NCI-H187 treated with DMSO at 0.1 percent for 48 hours (cell line): ENCODE measurements around the gene SMARCA2.
A peak's percentile ranks its signal among the peaks of the same experiment; 100 is the strongest.

Experiments
- DNase-seq: peaks from one replicate; lab custom pipeline; 2025; lab: John Stamatoyannopoulos, UW

The SMARCA2 gene

DNA sequence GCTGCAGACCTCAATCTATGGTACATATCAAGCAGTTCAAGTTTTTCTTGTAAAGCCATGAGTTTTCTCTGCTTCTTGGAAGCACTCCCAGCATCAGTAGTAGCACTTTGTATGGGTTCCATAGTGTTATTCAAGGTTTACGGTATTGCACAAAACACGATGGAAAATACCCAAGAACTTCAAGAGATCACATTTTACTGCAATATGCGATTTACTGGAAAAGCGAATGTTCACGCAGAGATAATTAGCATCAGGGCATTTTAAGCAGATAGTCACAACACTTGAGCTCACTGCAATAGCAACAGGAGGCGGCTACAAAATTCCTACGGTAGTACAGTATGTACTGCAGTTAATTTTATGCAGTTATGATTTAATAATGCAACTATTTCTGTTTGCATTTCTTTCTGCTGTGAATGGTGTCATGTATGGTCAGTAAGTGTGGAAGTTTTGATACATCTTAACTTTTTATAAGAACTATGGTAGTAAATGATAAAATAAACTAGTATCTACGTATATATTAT is 200.8 kb downstream of the SMARCA2 start:
- DNase-seq, result no peak

DNA sequence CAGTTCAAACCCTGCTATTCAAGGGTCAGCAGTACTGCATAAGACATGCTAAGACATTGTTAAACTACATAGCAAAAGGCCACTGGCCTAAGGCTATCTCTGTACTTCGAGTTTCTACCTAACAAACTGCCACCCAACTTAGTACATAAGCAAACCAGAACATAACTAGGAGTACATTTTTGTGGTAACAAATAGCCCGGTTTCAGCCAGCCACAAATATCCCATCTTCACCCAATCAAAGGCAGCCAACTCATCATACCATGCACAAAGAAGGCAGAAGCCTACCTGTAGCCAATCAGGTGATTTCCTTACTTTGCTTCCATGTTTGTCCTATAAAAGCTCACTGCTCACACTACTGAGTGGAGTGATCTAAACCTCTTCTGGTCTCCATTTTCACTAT is 201.4 kb downstream of the SMARCA2 start:
- DNase-seq, result no peak

DNA sequence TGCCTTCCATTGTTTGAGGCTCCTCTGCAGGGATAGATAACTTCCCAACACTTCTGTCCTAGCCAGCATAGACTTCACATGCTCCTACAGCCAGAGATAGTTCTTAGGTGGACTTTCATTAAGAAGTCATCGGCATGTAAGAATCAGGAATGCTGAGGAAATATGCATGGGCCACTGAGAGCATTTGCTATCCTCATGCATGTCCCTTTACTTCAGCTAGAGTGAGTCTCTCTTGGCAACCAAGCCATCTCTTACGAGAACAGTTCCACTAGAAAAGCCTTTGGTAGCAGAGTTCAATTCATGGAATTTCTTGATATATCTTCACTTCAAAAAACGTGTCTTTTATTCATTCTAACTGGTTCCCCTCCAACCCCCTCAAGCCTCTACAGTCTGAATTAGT is 202.4 kb downstream of the SMARCA2 start:
- no peak for DNase-seq

DNA sequence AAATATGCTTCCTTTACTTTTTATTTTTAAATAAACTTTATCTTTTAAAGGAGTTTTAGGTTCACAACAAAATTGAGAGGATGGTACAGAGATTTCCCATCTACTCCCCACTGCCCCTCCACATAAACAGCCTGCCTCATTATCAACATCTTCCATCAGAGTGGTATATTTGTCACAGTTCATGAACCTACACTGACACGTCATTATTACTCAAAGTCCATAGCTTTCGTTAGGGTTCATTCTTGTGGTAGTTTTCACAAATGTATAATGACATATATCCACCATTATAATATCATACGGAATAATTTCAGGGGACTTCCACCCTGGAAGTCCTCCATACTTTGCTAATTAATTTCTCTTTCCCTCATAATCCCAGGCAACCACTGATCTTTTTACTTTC is 204.9 kb downstream of the SMARCA2 start:
- DNase-seq, result no peak

GRCh38 chr9:2227144-2227867 is 212.2 kb downstream of the SMARCA2 start:
- DNase-seq, result no peak

- DNase-seq, result peak; percentile 17
Measured at GRCh38 chr9:2228132-2228531, 213.0 kb downstream of the SMARCA2 start.

GRCh38 chr9:2228641-2229040 is 213.5 kb downstream of the SMARCA2 start:
- DNase-seq, result no peak

DNA sequence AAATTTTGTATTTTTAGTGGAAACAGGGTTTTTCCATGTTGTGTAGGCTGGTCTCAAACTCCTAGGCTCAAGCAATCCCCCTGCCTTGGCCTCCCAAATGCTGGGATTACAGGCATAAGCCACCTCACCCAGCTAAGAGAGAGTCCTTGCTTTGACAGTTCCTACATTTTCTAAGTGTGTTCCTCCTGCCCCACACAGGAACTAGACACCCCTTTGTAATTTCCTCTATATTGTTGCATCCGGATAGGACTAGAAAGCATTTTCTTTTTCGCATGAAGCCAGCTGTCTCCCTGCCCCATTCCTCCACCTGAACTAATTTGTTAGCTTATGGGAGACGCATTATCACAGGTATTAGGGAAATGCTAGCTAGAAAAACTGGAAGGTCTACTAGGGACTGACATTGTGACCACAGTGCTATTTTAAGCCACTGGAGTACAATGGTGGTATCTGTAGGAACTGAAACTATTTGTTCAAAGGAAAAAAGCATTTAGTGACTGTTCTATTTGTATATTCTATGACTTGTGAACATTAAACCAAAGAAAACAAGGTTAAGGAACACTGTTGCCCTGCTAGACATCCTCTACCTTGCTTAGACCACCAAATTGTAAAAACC is 214.1 kb downstream of the SMARCA2 start:
- DNase-seq, result no peak

DNA sequence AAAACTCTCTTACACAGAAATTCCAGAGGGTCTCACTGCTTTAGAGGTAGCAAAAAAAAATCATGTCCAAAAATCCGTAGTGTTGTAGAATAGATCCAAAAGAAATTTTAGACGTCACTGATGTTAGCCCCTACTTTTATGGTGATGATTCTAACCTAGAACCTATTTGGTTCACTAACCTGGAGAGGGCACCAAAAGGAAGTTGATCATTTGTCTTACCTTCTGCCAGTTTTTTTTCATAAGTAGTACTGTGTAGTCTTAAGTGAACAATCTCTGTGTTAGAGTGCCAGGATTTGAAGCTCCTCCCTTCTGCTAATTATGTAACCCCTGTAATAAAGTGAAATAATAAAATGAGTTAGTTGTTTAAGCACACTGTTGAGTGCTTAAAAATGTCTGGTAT is 215.2 kb downstream of the SMARCA2 start:
- DNase-seq, result no peak

DNA sequence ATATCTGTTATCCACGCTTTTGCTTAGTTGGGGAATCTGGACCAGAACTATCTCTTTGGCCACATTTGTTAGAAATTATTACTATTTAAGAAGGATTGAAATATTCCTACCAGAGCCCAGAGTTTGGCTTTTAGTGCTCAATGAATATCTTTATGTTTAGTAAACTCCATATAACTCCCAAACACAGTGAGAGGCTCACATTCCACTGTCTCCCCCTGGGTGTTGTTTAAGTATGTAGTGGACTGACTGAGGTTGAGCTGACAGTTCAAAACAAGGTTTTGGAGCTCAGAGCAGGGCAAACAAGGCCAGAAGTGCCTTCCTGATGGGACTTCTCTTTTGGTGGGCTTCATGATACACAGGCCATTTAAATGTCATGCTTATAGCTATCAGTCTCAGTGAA is 216.0 kb downstream of the SMARCA2 start:
- no peak for DNase-seq

- no peak for DNase-seq
Measured at GRCh38 chr9:2231829-2232228, 216.7 kb downstream of the SMARCA2 start.

GRCh38 chr9:2233274-2233673 is 218.1 kb downstream of the SMARCA2 start:
- no peak for DNase-seq

DNA sequence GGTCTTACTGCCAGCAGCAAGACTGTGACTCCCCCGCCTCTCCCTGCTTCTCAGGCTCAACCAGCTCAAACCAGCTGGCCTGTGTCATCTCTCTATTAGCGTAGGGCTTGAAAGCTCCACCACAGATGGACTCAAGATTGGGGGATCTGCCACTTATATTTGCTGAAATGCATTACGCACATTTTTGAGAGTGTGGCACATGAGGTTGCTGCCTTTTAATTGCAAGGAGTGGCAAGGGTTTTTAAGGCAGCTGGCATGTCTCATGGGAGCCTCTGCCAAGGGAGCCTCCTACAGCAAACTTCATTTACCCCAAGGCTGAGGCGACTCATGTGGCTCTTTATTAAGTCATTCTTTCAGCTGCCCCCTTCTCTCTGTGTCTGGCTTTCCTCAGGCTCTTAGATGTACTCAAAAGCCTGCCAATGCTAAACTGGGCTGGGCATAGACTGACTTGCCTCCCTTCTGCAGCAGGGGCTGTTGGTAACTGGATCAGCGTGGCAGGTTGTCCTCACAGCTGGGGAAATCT is 219.3 kb downstream of the SMARCA2 start:
- DNase-seq, result peak; percentile 98

- DNase-seq, result no peak
Measured at GRCh38 chr9:2235623-2236022, 220.5 kb downstream of the SMARCA2 start.

GRCh38 chr9:2236850-2237249 is 221.7 kb downstream of the SMARCA2 start:
- no peak for DNase-seq

- DNase-seq, result no peak
Measured at GRCh38 chr9:2241461-2241835, 226.3 kb downstream of the SMARCA2 start.

GRCh38 chr9:2241836-2242741 is 226.9 kb downstream of the SMARCA2 start:
- peak; percentile 82 for DNase-seq

GRCh38 chr9:2242831-2243330 is 227.7 kb downstream of the SMARCA2 start:
- DNase-seq, result peak; percentile 80
